Measurements from ENCODE around the gene GLIS1. TPM values are rescaled to one million over a fixed set of nuclear protein-coding genes. Genes with fewer than 3 reads are reported as not detected.

Gene GLIS1
- total and polyA plus RNA-seq, 2 donors (not counting 3 experiments of a cell fraction or from before 2014, with no cell fraction given) = not detected

DNA sequence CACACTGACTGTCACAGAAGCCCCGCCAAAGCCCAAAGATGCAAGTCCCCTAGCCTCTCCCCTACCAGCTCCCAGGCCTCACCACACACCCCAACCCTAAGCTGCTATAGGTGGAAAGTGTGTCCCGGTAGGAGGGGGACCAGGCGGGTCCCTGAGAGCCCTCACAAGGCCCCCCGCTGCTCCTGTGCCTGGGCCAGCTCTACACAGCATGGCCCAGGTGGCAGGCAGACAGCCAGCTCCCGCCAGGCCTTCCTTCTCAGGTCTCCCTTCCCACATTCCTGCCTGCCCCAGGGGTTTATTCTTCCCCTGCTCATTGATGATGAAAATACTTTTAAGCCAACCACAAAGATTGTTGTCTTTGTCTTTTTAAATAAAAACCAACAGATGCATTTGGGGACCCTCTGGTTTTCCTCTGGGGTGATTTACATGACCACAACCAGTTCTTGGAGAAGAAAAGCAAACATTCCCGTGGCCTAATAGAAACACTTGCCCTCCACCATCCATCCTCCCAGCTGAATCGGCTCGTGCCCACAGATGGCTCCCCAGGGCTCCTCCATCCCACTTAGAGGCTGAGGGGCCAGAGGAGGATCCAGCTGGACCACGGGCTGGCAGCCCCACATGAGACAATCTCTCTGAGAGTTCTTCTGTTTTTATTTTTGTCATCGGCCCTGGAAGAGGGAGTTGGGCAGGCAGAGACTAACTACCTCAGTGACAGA, 186.7 kb downstream of the GLIS1 start:
- no peak for TF ChIP-seq POLR2A (IDR thresholded peaks at IDR 0.05; ENCODE audit: low read depth, low read length)
- TF ChIP-seq, protein P1, sequence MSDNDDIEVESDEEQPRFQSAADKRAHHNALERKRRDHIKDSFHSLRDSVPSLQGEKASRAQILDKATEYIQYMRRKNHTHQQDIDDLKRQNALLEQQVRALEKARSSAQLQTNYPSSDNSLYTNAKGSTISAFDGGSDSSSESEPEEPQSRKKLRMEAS (IDR thresholded peaks at IDR 0.05; ENCODE audit: insufficient read depth, insufficient read length) = no peak
- no peak for TF ChIP-seq FOS (IDR thresholded peaks at IDR 0.05; ENCODE audit: borderline replicate concordance, insufficient read depth, low read length)
- TF ChIP-seq, protein P2, sequence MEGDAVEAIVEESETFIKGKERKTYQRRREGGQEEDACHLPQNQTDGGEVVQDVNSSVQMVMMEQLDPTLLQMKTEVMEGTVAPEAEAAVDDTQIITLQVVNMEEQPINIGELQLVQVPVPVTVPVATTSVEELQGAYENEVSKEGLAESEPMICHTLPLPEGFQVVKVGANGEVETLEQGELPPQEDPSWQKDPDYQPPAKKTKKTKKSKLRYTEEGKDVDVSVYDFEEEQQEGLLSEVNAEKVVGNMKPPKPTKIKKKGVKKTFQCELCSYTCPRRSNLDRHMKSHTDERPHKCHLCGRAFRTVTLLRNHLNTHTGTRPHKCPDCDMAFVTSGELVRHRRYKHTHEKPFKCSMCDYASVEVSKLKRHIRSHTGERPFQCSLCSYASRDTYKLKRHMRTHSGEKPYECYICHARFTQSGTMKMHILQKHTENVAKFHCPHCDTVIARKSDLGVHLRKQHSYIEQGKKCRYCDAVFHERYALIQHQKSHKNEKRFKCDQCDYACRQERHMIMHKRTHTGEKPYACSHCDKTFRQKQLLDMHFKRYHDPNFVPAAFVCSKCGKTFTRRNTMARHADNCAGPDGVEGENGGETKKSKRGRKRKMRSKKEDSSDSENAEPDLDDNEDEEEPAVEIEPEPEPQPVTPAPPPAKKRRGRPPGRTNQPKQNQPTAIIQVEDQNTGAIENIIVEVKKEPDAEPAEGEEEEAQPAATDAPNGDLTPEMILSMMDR (IDR thresholded peaks at IDR 0.05; ENCODE audit: extremely low read depth in 1 of 2, insufficient read depth in 1 of 2, low read depth in 1 of 2, low read length in 2 of 2) = no peak
- TF ChIP-seq MYC (IDR thresholded peaks at IDR 0.05; ENCODE audit: low read depth, low read length) = no peak
- no peak for TF ChIP-seq JUN (IDR thresholded peaks at IDR 0.05; ENCODE audit: borderline replicate concordance, insufficient read depth, insufficient read length, low read depth)
- no peak for TF ChIP-seq EZH2 (IDR thresholded peaks at IDR 0.05; ENCODE audit: borderline replicate concordance, low read depth, low read length, severe bottlenecking)
- no peak for TF ChIP-seq POLR2AphosphoS5 (IDR thresholded peaks at IDR 0.05; ENCODE audit: insufficient read depth, low read depth, low read length)
- TF ChIP-seq GATA2 (IDR thresholded peaks at IDR 0.05; ENCODE audit: insufficient read depth, insufficient read length, low read depth, low read length) = no peak
- dilution Hi-C loops (cut with MboI; ENCODE audit: extremely low pct_ligation_motif_present, low sequenced_read_pairs) = no loop called here
- Histone ChIP-seq H2AFZ (ENCODE audit: low read depth, low read length) (no peak overlapping the region), H3K9ac (replicated peaks; ENCODE audit: extremely low read depth, insufficient read depth, low read length) (no peak overlapping the region), H3K36me3 (ENCODE audit: control insufficient read depth in 2 of 2, extremely low read depth in 1 of 2, insufficient read depth in 2 of 2, low read length in 2 of 2) (no peaks in the 10 kb centered on the region), H3K9me1 (replicated peaks; ENCODE audit: control insufficient read depth, extremely low read depth, insufficient read depth, low read length) (no peaks in the 10 kb centered on the region), H3K4me1 (ENCODE audit: control insufficient read depth, extremely low read depth, insufficient read depth, low read length) (no peaks in the 10 kb centered on the region), H3K27ac (ENCODE audit: insufficient read depth, low read depth, low read length) (no peak overlapping the region), H3K79me2 (ENCODE audit: control insufficient read depth, insufficient read depth, low read length) (no peaks in the 10 kb centered on the region), H3K9me3 (replicated peaks; ENCODE audit: control insufficient read depth, insufficient read depth, low read length) (no peaks in the 10 kb centered on the region), H3K27me3 (ENCODE audit: control insufficient read depth in 2 of 2, insufficient read depth in 2 of 2, low read length in 2 of 2) (no peaks in the 10 kb centered on the region), H3K4me3 (replicated peaks in 1 of 3; ENCODE audit: insufficient read depth in 1 of 3, low read depth in 1 of 3, low read length in 3 of 3) (no peak overlapping the region), H4K20me1 (replicated peaks; ENCODE audit: control insufficient read depth, extremely low read depth, insufficient read depth, low read length) (no peaks in the 10 kb centered on the region), H3K4me2 (ENCODE audit: insufficient read depth, low read length) (no peak overlapping the region)
- no peak for FAIRE-seq
- intact Hi-C loops (cut with micrococcal nuclease) = no loop called here
- BruUV-seq (replicated peaks) = no TSS peak
- no peak for DNase-seq (ENCODE audit: low read depth, low spot score)
- ChIA-PET CTCF (no interaction called here), POLR2A (interaction anchor here (0.6 kb wide), 1 partner anchor 318 kb away, joined by 7 read pairs; no protein-coding TSS in a partner anchor)
